SW 1271 (cell line): Measurements from ENCODE around the gene TTPAL.

Experiments used
- DNase-seq, 2 experiments: peaks; one replicate each; lab custom pipeline; 2025; lab: John Stamatoyannopoulos, UW

The TTPAL gene

GRCh38 chr20:44442298-44443070, 33.2 kb upstream of the TTPAL start:
- no peak for DNase-seq

- DNase-seq: no peak
These were observed 29.6 kb upstream of the TTPAL start for GRCh38 chr20:44445742-44446710.

GRCh38 chr20:44447827-44448419, 27.8 kb upstream of the TTPAL start:
- DNase-seq: no peak

GRCh38 chr20:44448753-44449546, 26.7 kb upstream of the TTPAL start:
- no peak for DNase-seq

- DNase-seq: no peak
These were observed 25.8 kb upstream of the TTPAL start for GRCh38 chr20:44449864-44450263.

- DNase-seq: no peak
These were observed 25.3 kb upstream of the TTPAL start for GRCh38 chr20:44450281-44450889.

GRCh38 chr20:44450903-44451450, 24.7 kb upstream of the TTPAL start:
- DNase-seq: no peak

- no peak for DNase-seq
These were observed 21.2 kb upstream of the TTPAL start for GRCh38 chr20:44454306-44454963.

GRCh38 chr20:44455126-44455525, 20.5 kb upstream of the TTPAL start:
- DNase-seq: no peak

GRCh38 chr20:44456611-44457010, 19.1 kb upstream of the TTPAL start:
- no peak for DNase-seq

- DNase-seq: no peak
These were observed 18.7 kb upstream of the TTPAL start for GRCh38 chr20:44457016-44457415.

- no peak for DNase-seq
These were observed 16.4 kb upstream of the TTPAL start for GRCh38 chr20:44459271-44459670.

GRCh38 chr20:44460795-44461141, 14.9 kb upstream of the TTPAL start:
- DNase-seq: peak in 1 of 2 experiments; percentile 56

- DNase-seq: no peak
These were observed 14.4 kb upstream of the TTPAL start for GRCh38 chr20:44461142-44461802.

- no peak for DNase-seq
These were observed 13.9 kb upstream of the TTPAL start for GRCh38 chr20:44461803-44462174.

- DNase-seq: no peak
These were observed 12.2 kb upstream of the TTPAL start for GRCh38 chr20:44463466-44463865.

GRCh38 chr20:44464514-44464913, 11.2 kb upstream of the TTPAL start:
- DNase-seq: no peak

GRCh38 chr20:44465001-44465560, 10.6 kb upstream of the TTPAL start:
- no peak for DNase-seq

GRCh38 chr20:44467289-44467883, 8.3 kb upstream of the TTPAL start:
- no peak for DNase-seq
